ENCODE data around the gene IL13RA1.

DNA sequence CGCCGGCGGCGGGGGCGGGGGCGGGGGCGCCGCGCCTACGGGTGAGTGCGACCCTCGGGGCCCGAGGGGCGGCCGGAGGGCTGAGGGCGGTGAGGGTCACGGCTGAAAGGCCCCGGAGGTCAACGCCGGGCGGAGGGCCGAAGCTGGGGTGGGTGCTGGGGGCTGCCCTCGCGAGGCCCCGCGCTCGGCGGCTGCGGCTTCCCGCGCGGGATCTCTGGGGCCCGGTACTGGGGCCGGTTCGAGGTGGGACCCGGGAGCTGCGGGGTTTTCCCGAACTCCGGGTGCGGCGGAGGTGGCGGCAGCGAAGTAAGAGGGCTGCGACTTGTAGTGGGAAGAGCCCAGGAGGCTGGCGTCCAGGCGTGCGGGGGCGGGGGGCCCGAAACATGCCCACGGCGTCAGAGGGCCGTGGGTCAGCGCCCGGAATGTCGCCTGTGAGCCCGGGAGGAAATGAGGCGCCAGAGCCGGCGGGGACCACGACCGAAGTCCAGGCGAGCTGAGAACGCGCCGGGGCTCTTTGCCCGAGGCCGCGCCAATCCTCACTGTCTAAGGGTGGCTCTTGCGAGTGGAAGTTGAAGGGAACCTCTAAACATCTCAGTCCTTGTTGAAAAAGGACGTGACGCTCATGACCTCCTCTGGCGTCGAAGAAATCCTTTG is 407 bp downstream of the IL13RA1 start:
- TF ChIP-seq CREB1 (IDR thresholded peaks at IDR 0.05; ENCODE audit: low read depth): no peak
- TF ChIP-seq FOXM1 (IDR thresholded peaks at IDR 0.05; ENCODE audit: borderline replicate concordance, low read depth): no peak
- no peak for TF ChIP-seq TAF1 (IDR thresholded peaks at IDR 0.05; ENCODE audit: low read depth)
